ENCODE measurements around the gene UBALD2.

UBALD2 gene

GRCh38 chr17:76272541-76273444 lies 7.6 kb downstream of the UBALD2 start:
- Histone ChIP-seq H3K9me3 (ENCODE audit: control insufficient read depth, insufficient read depth, low read length) (no peaks in the 10 kb centered on the region), H3K4me1 (ENCODE audit: control insufficient read depth, insufficient read depth, low read length) (peaks cover 12% of the 10 kb centered on the region), H3K27ac (ENCODE audit: low read length) (no peak overlapping the region), H3K36me3 (ENCODE audit: control insufficient read depth, insufficient read depth, low read length) (no peaks in the 10 kb centered on the region; the same call in 1 of the 2 replicates), H3K27me3 (ENCODE audit: control insufficient read depth, insufficient read depth, low read length) (no peaks in the 10 kb centered on the region), H3K4me3 (ENCODE audit: low read length) (no peak overlapping the region)
- DNase-seq (ENCODE audit: low read depth, low spot score) = no peak
- WGBS (ENCODE audit: insufficient coverage, insufficient read length) = no CpG with 5 or more reads among the region's 19 CpGs

- Histone ChIP-seq H3K9me3 (ENCODE audit: control insufficient read depth, insufficient read depth, low read length) (no peaks in the 10 kb centered on the region), H3K4me1 (ENCODE audit: control insufficient read depth, insufficient read depth, low read length) (peaks cover 8% of the 10 kb centered on the region), H3K36me3 (ENCODE audit: control insufficient read depth, insufficient read depth, low read length) (no peaks in the 10 kb centered on the region; the same call in 1 of the 2 replicates), H3K4me3 (ENCODE audit: low read length) (no peak overlapping the region), H3K27ac (ENCODE audit: low read length) (no peak overlapping the region), H3K27me3 (ENCODE audit: control insufficient read depth, insufficient read depth, low read length) (no peaks in the 10 kb centered on the region)
- no CpG with 5 or more reads among the region's 26 CpGs for WGBS (ENCODE audit: insufficient coverage, insufficient read length)
- no peak for DNase-seq (ENCODE audit: low read depth, low spot score)
These were observed 8.4 kb downstream of the UBALD2 start for GRCh38 chr17:76273445-76274111.

- Histone ChIP-seq H3K27me3 (ENCODE audit: control insufficient read depth, insufficient read depth, low read length) (no peaks in the 10 kb centered on the region), H3K36me3 (ENCODE audit: control insufficient read depth, insufficient read depth, low read length) (no peaks in the 10 kb centered on the region; the same call in 1 of the 2 replicates), H3K9me3 (ENCODE audit: control insufficient read depth, insufficient read depth, low read length) (no peaks in the 10 kb centered on the region), H3K4me1 (ENCODE audit: control insufficient read depth, insufficient read depth, low read length) (peaks cover 8% of the 10 kb centered on the region), H3K27ac (ENCODE audit: low read length) (no peak overlapping the region), H3K4me3 (ENCODE audit: low read length) (no peak overlapping the region)
- no peak for DNase-seq (ENCODE audit: low read depth, low spot score)
- WGBS (ENCODE audit: insufficient coverage, insufficient read length) = no CpG with 5 or more reads among the region's 21 CpGs
These were observed 9.2 kb downstream of the UBALD2 start for GRCh38 chr17:76274112-76274956.

GRCh38 chr17:76275382-76276068 lies 10.4 kb downstream of the UBALD2 start:
- no peaks in the 10 kb centered on the region for H3K9me3 ChIP-seq (ENCODE audit: control insufficient read depth, insufficient read depth, low read length)
- no peak for DNase-seq (ENCODE audit: low read depth, low spot score)
- peaks cover 8% of the 10 kb centered on the region for H3K4me1 ChIP-seq (ENCODE audit: control insufficient read depth, insufficient read depth, low read length)
- no peak overlapping the region for H3K27ac ChIP-seq (ENCODE audit: low read length)
- H3K27me3 ChIP-seq (ENCODE audit: control insufficient read depth, insufficient read depth, low read length) = no peaks in the 10 kb centered on the region
- H3K4me3 ChIP-seq (ENCODE audit: low read length) = no peak overlapping the region
- H3K36me3 ChIP-seq (ENCODE audit: control insufficient read depth, insufficient read depth, low read length) = no peaks in the 10 kb centered on the region; the same call in 1 of the 2 replicates
- WGBS (ENCODE audit: insufficient coverage, insufficient read length) = no CpG with 5 or more reads among the region's 22 CpGs

GRCh38 chr17:76276069-76276431 lies 10.9 kb downstream of the UBALD2 start:
- Histone ChIP-seq H3K27me3 (ENCODE audit: control insufficient read depth, insufficient read depth, low read length) (no peaks in the 10 kb centered on the region), H3K4me3 (ENCODE audit: low read length) (no peak overlapping the region), H3K36me3 (ENCODE audit: control insufficient read depth, insufficient read depth, low read length) (no peaks in the 10 kb centered on the region; the same call in 1 of the 2 replicates), H3K9me3 (ENCODE audit: control insufficient read depth, insufficient read depth, low read length) (no peaks in the 10 kb centered on the region), H3K4me1 (ENCODE audit: control insufficient read depth, insufficient read depth, low read length) (peaks cover 6% of the 10 kb centered on the region), H3K27ac (ENCODE audit: low read length) (no peak overlapping the region)
- no CpG with 5 or more reads among the region's 11 CpGs for WGBS (ENCODE audit: insufficient coverage, insufficient read length)
- DNase-seq (ENCODE audit: low read depth, low spot score) = no peak

- no peak overlapping the region for H3K27ac ChIP-seq (ENCODE audit: low read length)
- no CpG with 5 or more reads among the region's 19 CpGs for WGBS (ENCODE audit: insufficient coverage, insufficient read length)
These were observed 11.5 kb downstream of the UBALD2 start for GRCh38 chr17:76276461-76277299.

DNA sequence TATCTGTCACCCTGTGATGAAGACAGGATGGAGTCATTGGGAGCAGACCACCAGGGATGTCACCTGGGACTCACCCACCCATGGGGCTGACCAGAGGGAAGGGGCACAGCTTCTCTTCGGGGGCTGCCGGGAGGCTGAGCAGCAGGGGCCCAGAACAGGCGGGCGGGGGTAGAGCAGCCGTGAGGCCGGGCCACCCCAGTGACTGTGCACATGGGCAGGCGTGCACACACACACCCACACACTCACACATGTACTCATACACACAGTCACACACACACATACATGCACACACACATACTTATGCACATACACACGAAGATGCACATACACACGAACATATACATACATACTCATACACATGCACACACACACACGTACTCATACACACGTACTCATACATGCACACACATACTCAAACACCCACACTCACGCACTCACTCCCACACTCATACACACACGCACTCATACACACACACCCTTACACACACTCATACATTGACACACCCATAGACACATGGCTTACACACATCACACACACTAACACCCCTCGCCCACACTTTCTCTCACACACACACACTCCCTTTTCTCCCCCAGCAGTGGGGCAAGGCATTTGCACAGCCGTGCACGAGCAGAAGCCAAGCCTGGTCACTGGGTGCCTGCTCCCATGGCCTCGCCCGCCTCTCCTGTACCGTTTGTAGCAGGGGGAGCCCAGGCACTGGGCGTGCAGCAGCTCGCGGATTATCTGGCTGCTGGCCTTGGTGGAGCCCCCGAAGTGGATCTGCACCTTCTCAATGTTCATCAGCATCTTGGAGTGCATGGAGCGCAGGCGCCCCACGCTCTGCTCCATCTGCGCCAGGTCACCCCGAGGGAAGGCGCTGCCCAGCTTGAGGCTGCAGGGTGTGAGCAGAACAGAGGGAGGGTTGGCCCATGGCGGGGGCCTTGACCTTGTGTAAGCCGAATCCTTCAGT lies 12.4 kb downstream of the UBALD2 start:
- H3K4me1 ChIP-seq (ENCODE audit: control insufficient read depth, insufficient read depth, low read length) = no peaks in the 10 kb centered on the region; the same call in 1 of the 2 replicates
- 100% methylated on average over 6 of the region's 31 CpGs for WGBS (ENCODE audit: insufficient coverage, insufficient read length)
- no peak overlapping the region for H3K27ac ChIP-seq (ENCODE audit: low read length)
- H3K36me3 ChIP-seq (ENCODE audit: control insufficient read depth, insufficient read depth, low read length) = no peaks in the 10 kb centered on the region; the same call in 1 of the 2 replicates
- no peak overlapping the region for H3K4me3 ChIP-seq (ENCODE audit: low read length)
- H3K9me3 ChIP-seq (ENCODE audit: control insufficient read depth, insufficient read depth, low read length) = no peaks in the 10 kb centered on the region
- DNase-seq (ENCODE audit: low read depth, low spot score) = no peak
- no peaks in the 10 kb centered on the region for H3K27me3 ChIP-seq (ENCODE audit: control insufficient read depth, insufficient read depth, low read length)

More at GRCh38 chr17:76276461-76277299, 11.5 kb downstream of the UBALD2 start:
- peaks cover 4% of the 10 kb centered on the region for H3K4me1 ChIP-seq (ENCODE audit: control insufficient read depth, insufficient read depth, low read length)
- no peak for DNase-seq (ENCODE audit: low read depth, low spot score)
- no peak overlapping the region for H3K4me3 ChIP-seq (ENCODE audit: low read length)
- H3K9me3 ChIP-seq (ENCODE audit: control insufficient read depth, insufficient read depth, low read length) = no peaks in the 10 kb centered on the region
- no peaks in the 10 kb centered on the region for H3K27me3 ChIP-seq (ENCODE audit: control insufficient read depth, insufficient read depth, low read length)
- no peaks in the 10 kb centered on the region; the same call in 1 of the 2 replicates for H3K36me3 ChIP-seq (ENCODE audit: control insufficient read depth, insufficient read depth, low read length)

DNA sequence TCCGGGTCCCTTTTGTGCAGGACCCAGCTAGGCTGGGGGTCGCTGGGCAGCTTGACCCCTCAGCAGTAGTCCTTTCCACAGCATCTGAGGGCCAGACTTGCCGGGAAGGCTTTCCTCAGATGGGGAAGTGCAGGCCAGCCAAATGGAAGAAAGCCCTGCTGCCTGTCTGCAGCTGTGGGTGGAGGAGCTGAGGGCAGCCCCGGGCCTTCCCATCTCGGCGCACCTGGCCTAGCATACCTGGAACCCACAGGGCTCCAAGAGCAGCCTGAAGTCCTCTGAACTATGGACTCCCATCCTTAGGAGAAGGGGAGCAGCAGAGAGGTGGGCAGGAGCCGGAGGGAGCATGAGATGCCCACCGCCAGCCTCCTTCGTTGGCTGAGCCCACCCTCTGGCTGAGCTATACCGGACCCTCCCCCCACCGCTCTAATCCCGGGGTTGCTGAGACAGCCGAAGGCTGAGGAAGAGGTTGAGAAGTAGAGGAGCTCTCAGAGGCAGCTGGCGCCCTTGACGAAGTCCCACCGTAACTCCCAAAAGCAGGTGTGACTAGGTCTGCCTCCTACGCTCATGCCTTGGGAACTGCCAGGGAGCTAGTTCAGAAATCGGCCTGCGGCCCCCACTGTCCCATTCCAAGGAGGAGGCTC lies 13.2 kb downstream of the UBALD2 start:
- Histone ChIP-seq H3K36me3 (ENCODE audit: control insufficient read depth, insufficient read depth, low read length) (no peaks in the 10 kb centered on the region; the same call in 1 of the 2 replicates), H3K27ac (ENCODE audit: low read length) (no peak overlapping the region), H3K4me3 (ENCODE audit: low read length) (no peak overlapping the region), H3K4me1 (ENCODE audit: control insufficient read depth, insufficient read depth, low read length) (no peaks in the 10 kb centered on the region; the same call in 1 of the 2 replicates), H3K9me3 (ENCODE audit: control insufficient read depth, insufficient read depth, low read length) (no peaks in the 10 kb centered on the region), H3K27me3 (ENCODE audit: control insufficient read depth, insufficient read depth, low read length) (no peaks in the 10 kb centered on the region)
- no CpG with 5 or more reads among the region's 19 CpGs for WGBS (ENCODE audit: insufficient coverage, insufficient read length)
- DNase-seq (ENCODE audit: low read depth, low spot score) = no peak
